ENCODE measurements around the gene CTBP2. TPM values are rescaled to one million over a fixed set of nuclear protein-coding genes. Genes with fewer than 3 reads are reported as not detected.

CTBP2 gene
- total RNA-seq, 4 donors from 2014 or later = 65.9 to 129 (median 71.2) TPM

GRCh38 chr10:125081931-125082330 lies 78.4 kb downstream of the CTBP2 start:
- H3K9me3 ChIP-seq = no peaks in the 10 kb centered on the region
- intact Hi-C loops (cut with DNase I; ENCODE audit: low total_unique reads) = no loop called here
- H3K4me3 ChIP-seq = no peak overlapping the region
- H3K36me3 ChIP-seq = no peaks in the 10 kb centered on the region
- no peak overlapping the region for H3K27ac ChIP-seq
- H3K4me1 ChIP-seq = peaks cover 9 to 27% of the 10 kb centered on the region in 2 donors
- DNase-seq = no peak
- no peaks in the 10 kb centered on the region for H3K27me3 ChIP-seq
- TF ChIP-seq POLR2A (IDR thresholded peaks at IDR 0.05) (no peak), CTCF (IDR thresholded peaks at IDR 0.05) (no peak)

- peaks cover 9 to 27% of the 10 kb centered on the region in 2 donors for H3K4me1 ChIP-seq
- H3K27me3 ChIP-seq = no peaks in the 10 kb centered on the region
- TF ChIP-seq POLR2A (IDR thresholded peaks at IDR 0.05) (no peak), CTCF (IDR thresholded peaks at IDR 0.05) (no peak)
- no peaks in the 10 kb centered on the region for H3K9me3 ChIP-seq
- DNase-seq = no peak
- intact Hi-C loops (cut with DNase I; ENCODE audit: low total_unique reads) = no loop called here
- no peak overlapping the region for H3K27ac ChIP-seq
- no peak overlapping the region for H3K4me3 ChIP-seq
- H3K36me3 ChIP-seq = no peaks in the 10 kb centered on the region
Measured at GRCh38 chr10:125080984-125081383, 79.4 kb downstream of the CTBP2 start.

- intact Hi-C loops (cut with DNase I; ENCODE audit: low total_unique reads) = no loop called here
- H3K9me3 ChIP-seq = no peaks in the 10 kb centered on the region
- no peaks in the 10 kb centered on the region for H3K36me3 ChIP-seq
- TF ChIP-seq POLR2A (IDR thresholded peaks at IDR 0.05) (no peak), CTCF (IDR thresholded peaks at IDR 0.05) (no peak)
- H3K27ac ChIP-seq = no peak overlapping the region
- no peak overlapping the region for H3K4me3 ChIP-seq
- peaks cover 9 to 24% of the 10 kb centered on the region in 2 donors for H3K4me1 ChIP-seq
- no peaks in the 10 kb centered on the region for H3K27me3 ChIP-seq
- no peak for DNase-seq
Measured at GRCh38 chr10:125080296-125080695, 80.1 kb downstream of the CTBP2 start.

GRCh38 chr10:125079091-125079600 lies 81.2 kb downstream of the CTBP2 start:
- no peak for TF ChIP-seq POLR2A (IDR thresholded peaks at IDR 0.05)
- TF ChIP-seq CTCF (IDR thresholded peaks at IDR 0.05) = no peak

GRCh38 chr10:125076891-125077541 lies 83.3 kb downstream of the CTBP2 start:
- intact Hi-C loops (cut with DNase I; ENCODE audit: low total_unique reads) = loop anchor here (10.0 kb wide), 1 partner anchor 72 kb away; no protein-coding TSS in a partner anchor
- no peaks in the 10 kb centered on the region for H3K9me3 ChIP-seq
- TF ChIP-seq POLR2A (IDR thresholded peaks at IDR 0.05) (no peak), CTCF (IDR thresholded peaks at IDR 0.05) (no peak)
- no peaks in the 10 kb centered on the region for H3K27me3 ChIP-seq
- no peak for DNase-seq
- no peak overlapping the region for H3K4me3 ChIP-seq
- H3K4me1 ChIP-seq = peaks cover 3 to 8% of the 10 kb centered on the region in 2 donors
- H3K36me3 ChIP-seq = no peaks in the 10 kb centered on the region
- peak overlapping the region; percentile 3 to 8 for H3K27ac ChIP-seq

More at GRCh38 chr10:125079091-125079600, 81.2 kb downstream of the CTBP2 start:
- no peak overlapping the region for H3K27ac ChIP-seq
- no peaks in the 10 kb centered on the region for H3K27me3 ChIP-seq
- intact Hi-C loops (cut with DNase I; ENCODE audit: low total_unique reads) = loop anchor here (10.0 kb wide), 1 partner anchor 74 kb away; no protein-coding TSS in a partner anchor
- H3K9me3 ChIP-seq = no peaks in the 10 kb centered on the region
- no peak overlapping the region for H3K4me3 ChIP-seq
- H3K4me1 ChIP-seq = peaks cover 3 to 16% of the 10 kb centered on the region in 2 donors
- no peak for DNase-seq
- H3K36me3 ChIP-seq = no peaks in the 10 kb centered on the region
